IMR-90 (cell line): Measurements from ENCODE around the gene ADORA2A. TPM values are rescaled to one million over a fixed set of nuclear protein-coding genes. Genes with fewer than 3 reads are reported as not detected.

ENCODE experiments used
- ATAC-seq: fragments of 200-7000 bp; cut with Tn5 transposase; 2 replicates; pipeline ENCODE4 v1.9.1; 2020; ENCODE audit warnings: low read depth, mild to moderate bottlenecking, moderate library complexity
- BruUV-seq: library from RNA; stranded (reverse); fragments of 400-500 nt; replicated peaks from 2 replicates; lab custom pipeline; 2021; lab: Mats Ljungman, UMichigan
- CTCF ChIA-PET: fragments of 300-600 bp; formaldehyde crosslinking; extraction: SDS; loops from one replicate; lab custom pipeline; 2021; ENCODE audit warnings: antibody characterized with exemption; lab: Yijun Ruan, JAX
- POLR2A ChIA-PET: fragments of 300-600 bp; sonication (Branson Sonifier 250); formaldehyde crosslinking; loops from one replicate; lab custom pipeline; 2022; ENCODE audit warnings: antibody characterized with exemption; ENCODE audit not compliant: unreplicated experiment; lab: Charles Lee
- DNase-seq: peaks from one replicate; pipeline ENCODE4 v3.0.0; 2013
- H2AFZ ChIP-seq: replicated peaks from 2 replicates; pipeline ENCODE3; 2013; ENCODE audit warnings: low read length, mild to moderate bottlenecking; ENCODE audit not compliant: poor library complexity
- H2AK5ac ChIP-seq: 2 replicates; pipeline ENCODE4 v1.6.1; 2013; ENCODE audit warnings: low read depth, low read length, inconsistent platforms
- H2AK9ac ChIP-seq: replicated peaks from 2 replicates; pipeline ENCODE3; 2013; ENCODE audit warnings: mild to moderate bottlenecking, low read depth, low read length, moderate library complexity; ENCODE audit not compliant: poor library complexity
- H2BK120ac ChIP-seq: 2 replicates; pipeline ENCODE4 v1.6.1; 2013; ENCODE audit warnings: low read depth, low read length, inconsistent platforms
- H2BK15ac ChIP-seq: 3 replicates; pipeline ENCODE4 v1.6.1; 2013; ENCODE audit warnings: low read depth, low read length, inconsistent platforms
- H2BK20ac ChIP-seq: 2 replicates; pipeline ENCODE4 v1.6.1; 2013; ENCODE audit warnings: low read depth, mild to moderate bottlenecking, inconsistent platforms, low read length, moderate library complexity
- H2BK5ac ChIP-seq: 2 replicates; pipeline ENCODE4 v1.6.1; 2013; ENCODE audit warnings: mild to moderate bottlenecking, low read depth, low read length, inconsistent platforms; ENCODE audit not compliant: poor library complexity, severe bottlenecking
- H3K14ac ChIP-seq: replicated peaks from 2 replicates; pipeline ENCODE4 v1.6.1; 2013; ENCODE audit warnings: low read depth, low read length, inconsistent platforms
- H3K18ac ChIP-seq: 2 replicates; pipeline ENCODE4 v1.6.1; 2013; ENCODE audit warnings: low read depth, low read length, control low read depth
- H3K23ac ChIP-seq: 2 replicates; pipeline ENCODE4 v1.6.1; 2013; ENCODE audit warnings: low read depth, low read length, inconsistent platforms
- H3K27ac ChIP-seq: 2 replicates; pipeline ENCODE4 v1.5.1; 2013; ENCODE audit warnings: mild to moderate bottlenecking, control low read depth, low read length; ENCODE audit not compliant: insufficient read depth
- H3K27me3 ChIP-seq: 2 replicates; pipeline ENCODE4 v1.6.1; 2013; ENCODE audit warnings: low read length; ENCODE audit not compliant: control insufficient read depth, insufficient read depth
- H3K36me3 ChIP-seq: 2 replicates; pipeline ENCODE4 v1.6.1; 2013; ENCODE audit warnings: low read length, mixed read lengths; ENCODE audit not compliant: control insufficient read depth, insufficient read depth
- H3K4ac ChIP-seq: 2 replicates; pipeline ENCODE4 v1.6.1; 2013; ENCODE audit warnings: low read depth, low read length, inconsistent platforms
- H3K4me1 ChIP-seq: 2 replicates; pipeline ENCODE4 v1.6.1; 2013; ENCODE audit warnings: low read length, mixed read lengths; ENCODE audit not compliant: control insufficient read depth, insufficient read depth
- H3K4me2 ChIP-seq: 2 replicates; pipeline ENCODE4 v1.6.1; 2013; ENCODE audit warnings: low read depth, mild to moderate bottlenecking, control low read depth, low read length, moderate library complexity
- H3K4me3 ChIP-seq: 2 replicates; pipeline ENCODE4 v1.5.1; 2013; ENCODE audit warnings: low read depth, mild to moderate bottlenecking, control low read depth, low read length, moderate library complexity; ENCODE audit not compliant: insufficient read depth
- H3K56ac ChIP-seq: 2 replicates; pipeline ENCODE4 v1.6.1; 2013; ENCODE audit warnings: low read length, inconsistent platforms; ENCODE audit not compliant: insufficient read depth; ENCODE audit errors: extremely low read depth
- H3K79me1 ChIP-seq, 2 experiments: 2 replicates each; pipeline ENCODE4 v1.6.1; 2013; ENCODE audit warnings: low read length in 2 of 2, inconsistent platforms in 1 of 2, low read depth in 1 of 2
- H3K9ac ChIP-seq: 2 replicates; pipeline ENCODE4 v1.6.1; 2013; ENCODE audit warnings: low read depth, low read length, control low read depth
- H3K9me1 ChIP-seq: 2 replicates; pipeline ENCODE4 v1.6.1; 2013; ENCODE audit warnings: low read length, inconsistent platforms; ENCODE audit not compliant: insufficient read depth
- H3K9me3 ChIP-seq: 2 replicates; pipeline ENCODE4 v1.6.1; 2013; ENCODE audit warnings: low read length; ENCODE audit not compliant: control insufficient read depth, insufficient read depth
- H4K20me1 ChIP-seq: 2 replicates; pipeline ENCODE4 v1.6.1; 2013; ENCODE audit warnings: low read length, inconsistent platforms; ENCODE audit not compliant: insufficient read depth
- H4K5ac ChIP-seq: 2 replicates; pipeline ENCODE4 v1.6.1; 2013; ENCODE audit warnings: mild to moderate bottlenecking, low read depth, low read length, control low read depth
- H4K8ac ChIP-seq, 2 experiments: 2 replicates each; pipeline ENCODE4 v1.6.1; 2013; ENCODE audit warnings: low read depth in 2 of 2, low read length in 2 of 2, control low read depth in 1 of 2, inconsistent platforms in 1 of 2
- H4K91ac ChIP-seq: 2 replicates; pipeline ENCODE4 v1.6.1; 2013; ENCODE audit warnings: low read depth, low read length, inconsistent platforms; ENCODE audit not compliant: insufficient read depth
- CEBPB ChIP-seq: IDR thresholded peaks from 2 replicates; pipeline ENCODE4 v1.6.1; 2012; ENCODE audit warnings: low read depth, low read length, improper control_type of control experiment
- RFX5 ChIP-seq: IDR thresholded peaks from 2 replicates; pipeline ENCODE4 v1.8.0; 2012; ENCODE audit warnings: low read depth, mild to moderate bottlenecking, low read length, moderate library complexity
- WGBS, 2 experiments: methylation state at CpG; one replicate each; pipeline versions ENCODE4 v1.1.5 to v1.1.7; 2013; ENCODE audit warnings: missing lambda C conversion rate in 2 of 2; ENCODE audit not compliant: insufficient read length in 1 of 2; ENCODE audit errors: extremely low coverage in 2 of 2; 5-methylcytosine and 5-hydroxymethylcytosine counted together
- dilution Hi-C: fragments of 300-500 bp; cut with HindIII; formaldehyde crosslinking; loops from one replicate; pipeline ENCODE4 v1.14.3; 2018; ENCODE audit warnings: low sequenced_read_pairs; ENCODE audit not compliant: unreplicated experiment
- in situ Hi-C: fragments of 300-500 bp; cut with MboI; formaldehyde crosslinking; loops from 3 replicates; pipeline ENCODE4 v1.14.3; 2019; ENCODE audit warnings: low sequenced_read_pairs, inconsistent platforms, mixed read lengths
- intact Hi-C: fragments of 100-400 bp; cut with micrococcal nuclease; formaldehyde crosslinking; loops from 2 replicates; pipeline ENCODE4 v1.10.0; 2022
- polyA plus RNA-seq, 3 experiments: library from polyadenylated mRNA; depleted of rRNA; stranded (reverse); fragments of >200 nt; gene quantifications; 2 replicates each; pipeline ENCODE4 v1.2.3, GENCODE V29; 2012; ENCODE audit warnings: low replicate concordance in 1 of 3
- total RNA-seq: library from RNA; depleted of rRNA; stranded (reverse); fragments of >200 nt; gene quantifications from 2 replicates; pipeline ENCODE4 v1.2.3, GENCODE V29; 2012

Gene ADORA2A
- total and polyA plus RNA-seq, 2 of the 4 experiments (the other 2 are of a cell fraction), result 0.36 to 1.1 TPM

DNA sequence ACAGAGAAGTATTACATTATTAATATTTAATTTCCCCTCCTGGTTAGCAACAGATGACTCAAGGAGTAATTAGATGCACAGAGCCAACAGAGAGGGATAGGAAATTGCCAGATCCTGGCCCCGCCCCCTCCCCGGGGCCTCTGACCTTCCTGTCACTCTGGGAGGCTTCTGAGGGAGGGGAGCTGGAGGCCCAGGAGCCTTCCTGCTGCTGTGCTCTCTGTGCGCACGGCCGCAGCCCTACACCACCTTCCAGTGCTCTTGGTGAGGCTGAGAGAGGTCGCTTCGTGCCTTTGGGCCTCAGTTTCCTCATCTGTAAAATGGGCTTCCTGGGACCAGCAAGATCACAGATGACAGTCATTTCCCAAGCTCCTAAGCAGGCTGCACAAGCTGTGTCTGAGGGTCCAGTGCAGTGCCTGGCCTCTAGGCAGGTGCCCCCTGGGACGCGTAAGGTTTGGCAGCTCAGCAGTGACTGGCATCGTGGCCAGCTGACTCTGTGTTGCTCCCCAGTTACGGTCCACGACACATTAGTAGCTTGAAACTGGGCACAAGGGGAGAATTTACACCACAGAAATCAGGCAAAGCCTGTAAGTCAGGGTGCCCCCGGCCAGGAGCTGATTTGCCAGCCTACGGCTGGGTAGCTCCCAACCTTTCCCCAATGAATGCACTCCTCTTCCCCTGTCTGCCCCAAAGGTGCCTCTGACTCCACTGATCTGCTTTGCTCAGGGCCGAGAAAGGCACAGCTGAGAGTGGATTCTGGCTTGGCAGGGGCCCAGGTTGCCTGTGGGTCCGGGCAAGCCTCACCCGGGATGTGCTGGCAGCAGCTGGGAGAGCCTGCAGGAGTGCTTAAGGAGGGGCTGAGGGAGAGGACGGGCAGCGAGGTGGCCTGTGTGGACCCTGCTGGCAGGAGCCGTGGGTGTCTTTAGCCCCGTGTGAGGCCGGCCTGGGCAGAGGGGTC is 2.3 kb downstream of the ADORA2A start:
- Histone ChIP-seq H3K14ac (no peak overlapping the region), H2BK15ac (no peak overlapping the region), H3K9ac (no peak overlapping the region), H4K91ac (no peak overlapping the region), H2AK5ac (no peak overlapping the region), H3K4me2 (no peak overlapping the region), H4K5ac (no peak overlapping the region), H3K36me3 (no peaks in the 10 kb centered on the region), H3K9me3 (no peaks in the 10 kb centered on the region), H4K8ac (no peak overlapping the region), H3K23ac (no peak overlapping the region), H3K18ac (no peak overlapping the region), H2AFZ (no peak overlapping the region), H3K56ac (no peak overlapping the region), H2AK9ac (no peak overlapping the region), H2BK5ac (no peak overlapping the region), H3K27me3 (peaks cover 24% of the 10 kb centered on the region), H2BK120ac (no peak overlapping the region), H4K20me1 (no peaks in the 10 kb centered on the region; the same call in 1 of the 2 replicates), H3K79me1 (no peaks in the 10 kb centered on the region), H3K4me3 (no peak overlapping the region), H3K9me1 (peaks cover 2% of the 10 kb centered on the region; the same call in 1 of the 2 replicates), H3K4me1 (peaks cover 12% of the 10 kb centered on the region), H2BK20ac (no peak overlapping the region), H3K27ac (no peak overlapping the region), H3K4ac (no peak overlapping the region)
- TF ChIP-seq CEBPB (no peak), RFX5 (peak; percentile 93)
- POLR2A ChIA-PET, result no interaction called here
- intact Hi-C loops (no loop called here), dilution Hi-C loops (no loop called here), in situ Hi-C loops (no loop called here)
- DNase-seq, result peak; percentile 22
- ATAC-seq, result no peak
- WGBS, 2 experiments, result 76% methylated on average over 11 of the region's 22 CpGs; no CpG with 5 or more reads in 1 of the 2 experiments
- BruUV-seq, result no TSS peak
- CTCF ChIA-PET, result no interaction called here
